ENCODE measurements around the gene COLQ. TPM values are rescaled to one million over a fixed set of nuclear protein-coding genes. Genes with fewer than 3 reads are reported as not detected.

COLQ gene
- total and polyA plus RNA-seq, 8 donors: 1.9 to 12.6 (median 10.1) TPM

DNA sequence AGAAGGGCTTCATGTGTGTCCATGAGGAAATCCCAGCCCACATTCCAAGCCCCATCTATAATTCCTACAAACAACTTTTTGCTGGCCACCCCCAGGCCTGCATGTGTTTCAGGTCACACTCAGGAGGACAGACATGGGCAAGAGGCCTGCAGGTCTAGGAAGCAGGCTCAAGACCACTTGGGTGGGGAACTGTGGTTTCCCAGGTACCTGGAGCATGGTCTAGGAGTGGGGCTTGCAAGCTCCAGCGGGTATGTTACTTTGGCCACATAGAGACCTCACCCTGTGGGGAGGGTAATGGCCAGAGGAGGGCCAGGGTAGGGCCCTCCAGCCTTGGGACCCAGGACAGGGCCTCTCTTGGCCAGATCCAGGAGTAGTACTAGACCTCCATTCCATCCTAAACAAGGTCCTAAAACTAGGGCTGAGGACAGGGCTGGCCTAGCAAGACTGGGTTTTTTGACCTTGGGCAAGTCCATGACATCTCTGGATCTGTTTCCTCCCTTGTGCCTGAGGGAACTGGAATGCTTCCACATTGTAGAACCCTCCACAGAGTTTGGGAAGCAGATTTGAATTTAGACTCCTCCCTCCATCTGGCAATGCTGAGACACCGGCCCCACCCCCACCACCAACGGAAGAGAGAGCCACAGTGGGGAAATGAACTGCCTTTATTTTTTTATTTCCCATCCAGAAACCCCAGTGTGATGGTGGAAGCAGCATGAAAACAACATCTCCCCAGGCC is 71.8 kb downstream of the COLQ start:
- Histone ChIP-seq H3K4me3 (no peak overlapping the region), H3K9me3 (no peaks in the 10 kb centered on the region), H3K4me1 (no peaks in the 10 kb centered on the region), H3K27ac (no peak overlapping the region), H3K36me3 (peaks cover 0 to 8% of the 10 kb centered on the region in 2 donors), H3K27me3 (no peaks in the 10 kb centered on the region)
- ATAC-seq (no peak), DNase-seq (no peak)
- TF ChIP-seq, protein P1, sequence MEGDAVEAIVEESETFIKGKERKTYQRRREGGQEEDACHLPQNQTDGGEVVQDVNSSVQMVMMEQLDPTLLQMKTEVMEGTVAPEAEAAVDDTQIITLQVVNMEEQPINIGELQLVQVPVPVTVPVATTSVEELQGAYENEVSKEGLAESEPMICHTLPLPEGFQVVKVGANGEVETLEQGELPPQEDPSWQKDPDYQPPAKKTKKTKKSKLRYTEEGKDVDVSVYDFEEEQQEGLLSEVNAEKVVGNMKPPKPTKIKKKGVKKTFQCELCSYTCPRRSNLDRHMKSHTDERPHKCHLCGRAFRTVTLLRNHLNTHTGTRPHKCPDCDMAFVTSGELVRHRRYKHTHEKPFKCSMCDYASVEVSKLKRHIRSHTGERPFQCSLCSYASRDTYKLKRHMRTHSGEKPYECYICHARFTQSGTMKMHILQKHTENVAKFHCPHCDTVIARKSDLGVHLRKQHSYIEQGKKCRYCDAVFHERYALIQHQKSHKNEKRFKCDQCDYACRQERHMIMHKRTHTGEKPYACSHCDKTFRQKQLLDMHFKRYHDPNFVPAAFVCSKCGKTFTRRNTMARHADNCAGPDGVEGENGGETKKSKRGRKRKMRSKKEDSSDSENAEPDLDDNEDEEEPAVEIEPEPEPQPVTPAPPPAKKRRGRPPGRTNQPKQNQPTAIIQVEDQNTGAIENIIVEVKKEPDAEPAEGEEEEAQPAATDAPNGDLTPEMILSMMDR (IDR thresholded peaks at IDR 0.05): no peak
- intact Hi-C loops (cut with DNase I): no loop called here

DNA sequence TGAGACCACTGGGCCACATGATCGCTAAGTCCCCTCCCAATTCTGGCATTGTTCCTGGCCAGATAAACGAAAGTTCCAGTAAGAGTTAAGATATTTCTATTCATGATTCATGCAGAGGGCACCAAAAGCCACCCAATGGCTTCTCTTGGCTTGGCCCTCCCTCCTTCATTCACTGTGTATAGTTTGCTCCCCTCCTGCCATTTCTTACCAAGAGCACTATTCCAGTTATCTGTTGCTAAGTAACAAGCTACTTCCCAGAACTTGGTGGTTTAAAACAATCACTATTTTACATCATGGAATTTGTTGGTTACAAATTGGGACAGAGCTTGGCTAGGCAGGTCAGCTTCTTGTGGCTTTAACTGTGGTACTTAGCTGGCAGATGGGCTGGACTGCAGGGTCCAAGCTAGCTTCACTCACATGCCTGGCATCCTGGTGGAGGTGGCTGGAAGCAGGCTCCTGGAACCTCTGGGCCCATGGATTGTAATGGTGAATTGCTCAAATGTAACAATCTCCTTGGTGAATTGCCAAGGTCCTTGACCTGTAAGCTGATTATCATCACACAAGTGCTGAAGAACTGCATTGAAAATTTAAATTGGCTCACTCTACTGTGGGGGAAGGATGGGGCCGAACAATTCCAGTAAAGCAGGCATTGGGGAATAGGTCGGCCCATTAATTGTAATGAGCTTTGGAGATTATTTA is 77.5 kb downstream of the COLQ start:
- no peaks in the 10 kb centered on the region for H3K9me3 ChIP-seq
- peak overlapping the region in 1 of 2 donors; percentile 44 for H3K27ac ChIP-seq
- H3K36me3 ChIP-seq: peaks cover 0 to 60% of the 10 kb centered on the region in 2 donors
- TF ChIP-seq, protein P1 (IDR thresholded peaks at IDR 0.05): no peak
- DNase-seq: no peak
- H3K27me3 ChIP-seq: no peaks in the 10 kb centered on the region
- peak; percentile 52 for ATAC-seq
- no peak overlapping the region for H3K4me3 ChIP-seq
- peaks cover 8 to 22% of the 10 kb centered on the region in 2 donors for H3K4me1 ChIP-seq
- intact Hi-C loops (cut with DNase I): no loop called here

DNA sequence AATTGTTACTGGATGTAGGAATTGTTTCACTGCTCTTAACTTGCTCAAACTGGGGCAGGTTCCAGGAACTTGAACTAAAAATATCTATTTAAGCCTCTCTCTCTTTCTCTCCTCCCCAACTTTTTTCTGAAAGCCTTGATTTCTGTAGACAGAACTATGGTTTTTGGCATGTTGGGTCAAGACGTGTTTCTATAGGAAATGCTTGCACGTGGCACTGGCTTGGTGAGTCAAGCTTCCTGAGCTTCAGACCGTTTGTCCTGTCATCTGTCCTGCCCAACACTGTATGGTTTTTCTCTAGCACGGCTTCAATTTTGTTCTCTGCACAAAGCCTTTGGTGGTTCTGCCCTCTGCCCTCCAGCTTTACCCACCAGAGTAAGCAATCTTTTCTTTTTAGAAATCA is 80.6 kb downstream of the COLQ start:
- no peak for DNase-seq
- no peaks in the 10 kb centered on the region for H3K27me3 ChIP-seq
- no peak for ATAC-seq
- TF ChIP-seq, protein P1 (IDR thresholded peaks at IDR 0.05): no peak
- H3K4me3 ChIP-seq: no peak overlapping the region
- peak overlapping the region in 1 of 2 donors; percentile 37 for H3K27ac ChIP-seq
- H3K36me3 ChIP-seq: peaks cover 0 to 91% of the 10 kb centered on the region in 2 donors
- H3K4me1 ChIP-seq: peaks cover 10 to 32% of the 10 kb centered on the region in 2 donors
- intact Hi-C loops (cut with DNase I): no loop called here
- no peaks in the 10 kb centered on the region for H3K9me3 ChIP-seq

DNA sequence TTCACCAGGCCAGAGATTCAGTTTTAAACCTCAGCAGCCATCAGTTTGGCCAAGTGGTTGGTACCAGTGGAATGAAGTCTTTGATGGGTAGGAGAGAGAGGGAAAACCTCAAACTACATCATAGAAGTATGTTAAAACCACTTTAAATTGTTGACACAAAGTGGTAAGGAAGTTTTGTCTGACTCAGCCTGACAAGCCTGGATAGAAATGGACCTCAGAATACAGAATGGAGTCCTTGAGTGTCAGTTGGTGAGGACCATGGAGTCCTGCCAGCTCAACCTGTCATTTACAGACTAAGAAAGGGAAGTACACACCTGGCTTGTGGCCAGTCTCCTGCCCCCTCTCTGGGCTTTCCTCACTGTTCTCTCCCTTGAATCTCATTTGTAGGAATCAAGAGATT is 82.0 kb downstream of the COLQ start:
- Histone ChIP-seq H3K4me1 (peaks cover 10 to 32% of the 10 kb centered on the region in 2 donors), H3K27me3 (no peaks in the 10 kb centered on the region), H3K4me3 (no peak overlapping the region), H3K36me3 (peaks cover 2 to 96% of the 10 kb centered on the region in 2 donors), H3K9me3 (no peaks in the 10 kb centered on the region), H3K27ac (peak overlapping the region in 1 of 2 donors; percentile 63)
- intact Hi-C loops (cut with DNase I): no loop called here
- ATAC-seq: peak; percentile 69
- peak in 1 of 4 donors; percentile 56 for DNase-seq
- TF ChIP-seq, protein P1 (IDR thresholded peaks at IDR 0.05): no peak

DNA sequence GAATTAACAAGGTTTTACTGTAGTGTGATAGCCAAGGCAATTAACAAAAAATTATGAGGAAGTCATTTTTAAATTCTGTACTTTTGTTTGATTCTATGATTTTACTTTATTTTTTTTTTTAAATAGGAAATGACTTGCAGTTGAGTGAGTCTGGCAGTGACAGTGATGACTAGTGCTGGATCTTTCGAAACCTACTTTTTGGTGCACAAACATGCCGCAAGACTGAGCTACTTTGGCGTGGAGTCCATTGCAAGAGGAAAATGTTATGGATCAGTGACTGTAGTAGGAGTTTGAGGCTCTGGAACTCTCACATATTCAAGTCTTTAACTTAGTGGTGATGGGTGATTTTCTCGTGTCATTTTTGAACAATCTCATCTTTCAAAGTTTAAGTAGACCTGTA is 82.5 kb downstream of the COLQ start:
- ATAC-seq: no peak
- no peak overlapping the region for H3K4me3 ChIP-seq
- peak overlapping the region in 1 of 2 donors; percentile 63 for H3K27ac ChIP-seq
- peaks cover 10 to 32% of the 10 kb centered on the region in 2 donors for H3K4me1 ChIP-seq
- intact Hi-C loops (cut with DNase I): no loop called here
- H3K36me3 ChIP-seq: peaks cover 5 to 96% of the 10 kb centered on the region in 2 donors
- TF ChIP-seq, protein P1 (IDR thresholded peaks at IDR 0.05): no peak
- H3K27me3 ChIP-seq: no peaks in the 10 kb centered on the region
- H3K9me3 ChIP-seq: no peaks in the 10 kb centered on the region
- DNase-seq: no peak

Measured in left lung (tissue), 10 donors.